GM18909 (cell line): ENCODE measurements around the gene CD79A.

ENCODE experiments used
- ATAC-seq: cut with Tn5 transposase; IDR thresholded peaks from one replicate; pipeline ENCODE4 v1.9.1; 2021; ENCODE audit warnings: mild to moderate bottlenecking; ENCODE audit not compliant: unreplicated experiment, poor library complexity

CD79A gene

GRCh38 chr19:41883463-41883820 lies 6.4 kb downstream of the CD79A start:
- no peak for ATAC-seq

GRCh38 chr19:41883821-41884733 lies 7.0 kb downstream of the CD79A start:
- peak; percentile 79 for ATAC-seq

- ATAC-seq = no peak
Observed at GRCh38 chr19:41886761-41887710, 10.0 kb downstream of the CD79A start.

GRCh38 chr19:41887711-41888382 lies 10.8 kb downstream of the CD79A start:
- no peak for ATAC-seq

- ATAC-seq = no peak
Observed at GRCh38 chr19:41888926-41889325, 11.8 kb downstream of the CD79A start.

GRCh38 chr19:41889896-41890295 lies 12.8 kb downstream of the CD79A start:
- no peak for ATAC-seq

GRCh38 chr19:41890936-41891335 lies 13.9 kb downstream of the CD79A start:
- no peak for ATAC-seq

- no peak for ATAC-seq
Observed at GRCh38 chr19:41892173-41892902, 15.3 kb downstream of the CD79A start.

- no peak for ATAC-seq
Observed at GRCh38 chr19:41893899-41894298, 16.8 kb downstream of the CD79A start.

- no peak for ATAC-seq
Observed at GRCh38 chr19:41894350-41894749, 17.3 kb downstream of the CD79A start.

GRCh38 chr19:41895745-41896580 lies 18.9 kb downstream of the CD79A start:
- no peak for ATAC-seq

- no peak for ATAC-seq
Observed at GRCh38 chr19:41896581-41896942, 19.5 kb downstream of the CD79A start.

- no peak for ATAC-seq
Observed at GRCh38 chr19:41897181-41897580, 20.1 kb downstream of the CD79A start.

GRCh38 chr19:41897820-41898219 lies 20.7 kb downstream of the CD79A start:
- no peak for ATAC-seq

GRCh38 chr19:41898235-41898634 lies 21.2 kb downstream of the CD79A start:
- no peak for ATAC-seq

- ATAC-seq = no peak
Observed at GRCh38 chr19:41901707-41902360, 24.8 kb downstream of the CD79A start.

GRCh38 chr19:41902594-41902993 lies 25.5 kb downstream of the CD79A start:
- no peak for ATAC-seq

- no peak for ATAC-seq
Observed at GRCh38 chr19:41903193-41903953, 26.3 kb downstream of the CD79A start.
